Measurements from ENCODE around the gene SNCG. TPM values are rescaled to one million over a fixed set of nuclear protein-coding genes. Genes with fewer than 3 reads are reported as not detected.

Gene SNCG
- total RNA-seq, 1 donor from 2014 or later: 14.6 TPM

DNA sequence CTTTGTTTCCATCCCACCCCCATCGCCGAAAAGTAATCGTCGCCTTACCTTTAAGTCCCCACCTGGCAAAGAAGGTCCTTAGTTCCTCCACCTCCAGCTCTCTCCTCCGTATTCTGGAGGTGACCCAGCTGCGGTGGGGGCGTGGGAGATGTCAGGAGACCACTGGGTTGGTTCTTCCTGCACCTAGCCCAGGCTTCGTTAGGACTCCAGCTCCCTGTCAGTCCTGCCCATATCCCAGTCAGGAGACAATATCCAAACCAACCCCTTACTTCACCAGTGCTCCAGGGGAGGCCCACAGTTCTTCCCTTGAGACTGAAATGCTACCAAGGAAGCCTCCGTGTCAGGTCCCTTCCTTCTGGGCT, 10.6 kb downstream of the SNCG start:
- no peak for DNase-seq (ENCODE audit: low spot score, unreplicated experiment)
- H3K4me1 Mint-ChIP-seq (ENCODE audit: low read depth): peaks cover 22% of the 10 kb centered on the region
- H3K27me3 Mint-ChIP-seq: peaks cover 27% of the 10 kb centered on the region
- TF ChIP-seq, protein P1, sequence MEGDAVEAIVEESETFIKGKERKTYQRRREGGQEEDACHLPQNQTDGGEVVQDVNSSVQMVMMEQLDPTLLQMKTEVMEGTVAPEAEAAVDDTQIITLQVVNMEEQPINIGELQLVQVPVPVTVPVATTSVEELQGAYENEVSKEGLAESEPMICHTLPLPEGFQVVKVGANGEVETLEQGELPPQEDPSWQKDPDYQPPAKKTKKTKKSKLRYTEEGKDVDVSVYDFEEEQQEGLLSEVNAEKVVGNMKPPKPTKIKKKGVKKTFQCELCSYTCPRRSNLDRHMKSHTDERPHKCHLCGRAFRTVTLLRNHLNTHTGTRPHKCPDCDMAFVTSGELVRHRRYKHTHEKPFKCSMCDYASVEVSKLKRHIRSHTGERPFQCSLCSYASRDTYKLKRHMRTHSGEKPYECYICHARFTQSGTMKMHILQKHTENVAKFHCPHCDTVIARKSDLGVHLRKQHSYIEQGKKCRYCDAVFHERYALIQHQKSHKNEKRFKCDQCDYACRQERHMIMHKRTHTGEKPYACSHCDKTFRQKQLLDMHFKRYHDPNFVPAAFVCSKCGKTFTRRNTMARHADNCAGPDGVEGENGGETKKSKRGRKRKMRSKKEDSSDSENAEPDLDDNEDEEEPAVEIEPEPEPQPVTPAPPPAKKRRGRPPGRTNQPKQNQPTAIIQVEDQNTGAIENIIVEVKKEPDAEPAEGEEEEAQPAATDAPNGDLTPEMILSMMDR (IDR thresholded peaks at IDR 0.05; ENCODE audit: unreplicated experiment): no peak
- H3K27ac Mint-ChIP-seq: no peak overlapping the region
- H3K4me3 Mint-ChIP-seq (ENCODE audit: low read depth): no peak overlapping the region
- no peaks in the 10 kb centered on the region for H3K36me3 Mint-ChIP-seq (ENCODE audit: insufficient read depth)
- H3K9me3 Mint-ChIP-seq (ENCODE audit: low read depth): no peaks in the 10 kb centered on the region

DNA sequence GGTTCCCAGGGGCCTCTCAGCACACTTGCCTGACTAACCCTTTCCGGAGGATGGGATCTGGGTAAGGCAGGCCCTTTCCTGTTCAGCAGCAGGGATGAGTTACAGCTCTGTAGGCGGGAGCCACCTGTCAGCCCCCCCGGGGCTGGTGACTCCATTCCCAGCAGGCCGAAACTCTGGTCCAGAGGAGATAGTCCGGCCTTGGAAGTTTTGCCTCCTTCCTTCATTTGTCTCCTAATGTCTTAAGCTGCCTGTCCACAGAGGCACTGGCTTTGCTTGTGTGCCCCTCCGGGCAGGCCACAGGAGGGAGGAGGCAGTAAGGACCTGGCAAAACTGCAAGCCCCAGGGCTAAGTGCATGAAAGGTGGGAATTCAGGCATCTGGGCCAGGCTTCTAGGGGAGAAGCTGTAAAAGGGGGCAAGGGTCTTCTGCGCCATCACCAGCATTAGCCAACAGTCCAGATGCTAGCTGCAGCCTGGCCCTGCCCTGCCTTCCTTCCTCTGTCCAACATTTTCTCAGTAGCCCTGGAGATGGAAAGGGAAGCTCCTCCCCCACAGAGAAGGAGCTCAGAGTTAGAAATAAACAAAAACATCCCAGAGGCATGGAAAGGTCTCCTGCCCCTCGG, 11.1 kb downstream of the SNCG start:
- Mint-ChIP-seq H3K4me3 (ENCODE audit: low read depth) (no peak overlapping the region), H3K4me1 (ENCODE audit: low read depth) (peaks cover 27% of the 10 kb centered on the region), H3K27ac (no peak overlapping the region), H3K9me3 (ENCODE audit: low read depth) (no peaks in the 10 kb centered on the region), H3K27me3 (peaks cover 33% of the 10 kb centered on the region), H3K36me3 (ENCODE audit: insufficient read depth) (no peaks in the 10 kb centered on the region)
- DNase-seq (ENCODE audit: low spot score, unreplicated experiment): no peak
- TF ChIP-seq, protein P1 (IDR thresholded peaks at IDR 0.05; ENCODE audit: unreplicated experiment): no peak

DNA sequence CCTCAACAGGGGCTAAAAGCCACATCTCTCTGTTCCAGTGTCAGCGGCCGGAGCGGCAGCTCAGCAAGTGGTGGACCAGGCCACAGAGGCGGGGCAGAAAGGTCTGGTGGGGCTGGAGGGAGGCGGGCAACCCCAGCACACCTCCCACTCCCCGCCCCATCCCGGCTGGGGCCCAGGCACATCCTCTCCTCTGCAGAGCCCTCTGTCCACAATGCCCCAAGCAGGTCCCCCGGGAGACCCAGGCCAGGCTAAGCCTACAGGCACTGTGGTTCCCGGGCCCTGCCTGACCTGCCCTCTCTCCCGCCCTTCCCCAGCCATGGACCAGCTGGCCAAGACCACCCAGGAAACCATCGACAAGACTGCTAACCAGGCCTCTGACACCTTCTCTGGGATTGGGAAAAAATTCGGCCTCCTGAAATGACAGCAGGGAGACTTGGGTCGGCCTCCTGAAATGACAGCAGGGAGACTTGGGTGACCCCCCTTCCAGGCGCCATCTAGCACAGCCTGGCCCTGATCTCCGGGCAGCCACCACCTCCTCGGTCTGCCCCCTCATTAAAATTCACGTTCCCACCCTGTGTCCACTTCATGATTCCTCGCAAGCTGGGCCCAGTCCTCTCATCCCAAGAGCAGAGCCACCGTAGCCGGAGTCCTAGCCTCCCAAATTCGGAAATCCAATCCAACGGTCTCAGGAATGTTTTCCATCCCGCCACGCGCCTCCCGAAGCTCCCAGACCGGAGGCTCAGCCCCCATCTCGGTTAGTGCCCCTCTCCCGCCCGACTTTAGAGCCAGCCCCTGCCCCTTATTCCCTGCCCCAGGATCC, 12.0 kb downstream of the SNCG start:
- no peaks in the 10 kb centered on the region for H3K9me3 Mint-ChIP-seq (ENCODE audit: low read depth)
- H3K4me1 Mint-ChIP-seq (ENCODE audit: low read depth): peaks cover 29% of the 10 kb centered on the region
- peak overlapping the region; percentile 74 for H3K4me3 Mint-ChIP-seq (ENCODE audit: low read depth)
- peaks cover 34% of the 10 kb centered on the region for H3K27me3 Mint-ChIP-seq
- DNase-seq (ENCODE audit: low spot score, unreplicated experiment): no peak
- TF ChIP-seq, protein P1 (IDR thresholded peaks at IDR 0.05; ENCODE audit: unreplicated experiment): no peak
- H3K27ac Mint-ChIP-seq: peak overlapping the region; percentile 89
- no peaks in the 10 kb centered on the region for H3K36me3 Mint-ChIP-seq (ENCODE audit: insufficient read depth)

DNA sequence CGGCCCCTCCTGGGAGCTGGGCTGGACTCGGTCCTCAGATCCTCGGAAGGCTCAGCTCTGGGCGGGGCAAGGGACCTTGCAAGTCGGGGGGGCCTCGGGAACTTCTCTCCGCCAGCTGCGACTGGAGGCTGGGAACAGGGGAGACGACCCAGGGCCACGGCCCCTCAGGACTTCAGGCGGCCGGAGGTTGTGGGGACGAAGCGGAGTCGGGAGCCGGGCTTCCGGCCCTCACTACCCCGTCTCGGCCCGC, 12.5 kb downstream of the SNCG start:
- Mint-ChIP-seq H3K9me3 (ENCODE audit: low read depth) (no peaks in the 10 kb centered on the region), H3K4me1 (ENCODE audit: low read depth) (peaks cover 25% of the 10 kb centered on the region), H3K4me3 (ENCODE audit: low read depth) (peak overlapping the region; percentile 74), H3K27ac (no peak overlapping the region), H3K36me3 (ENCODE audit: insufficient read depth) (no peaks in the 10 kb centered on the region), H3K27me3 (peaks cover 34% of the 10 kb centered on the region)
- DNase-seq (ENCODE audit: low spot score, unreplicated experiment): no peak
- TF ChIP-seq, protein P1 (IDR thresholded peaks at IDR 0.05; ENCODE audit: unreplicated experiment): no peak

DNA sequence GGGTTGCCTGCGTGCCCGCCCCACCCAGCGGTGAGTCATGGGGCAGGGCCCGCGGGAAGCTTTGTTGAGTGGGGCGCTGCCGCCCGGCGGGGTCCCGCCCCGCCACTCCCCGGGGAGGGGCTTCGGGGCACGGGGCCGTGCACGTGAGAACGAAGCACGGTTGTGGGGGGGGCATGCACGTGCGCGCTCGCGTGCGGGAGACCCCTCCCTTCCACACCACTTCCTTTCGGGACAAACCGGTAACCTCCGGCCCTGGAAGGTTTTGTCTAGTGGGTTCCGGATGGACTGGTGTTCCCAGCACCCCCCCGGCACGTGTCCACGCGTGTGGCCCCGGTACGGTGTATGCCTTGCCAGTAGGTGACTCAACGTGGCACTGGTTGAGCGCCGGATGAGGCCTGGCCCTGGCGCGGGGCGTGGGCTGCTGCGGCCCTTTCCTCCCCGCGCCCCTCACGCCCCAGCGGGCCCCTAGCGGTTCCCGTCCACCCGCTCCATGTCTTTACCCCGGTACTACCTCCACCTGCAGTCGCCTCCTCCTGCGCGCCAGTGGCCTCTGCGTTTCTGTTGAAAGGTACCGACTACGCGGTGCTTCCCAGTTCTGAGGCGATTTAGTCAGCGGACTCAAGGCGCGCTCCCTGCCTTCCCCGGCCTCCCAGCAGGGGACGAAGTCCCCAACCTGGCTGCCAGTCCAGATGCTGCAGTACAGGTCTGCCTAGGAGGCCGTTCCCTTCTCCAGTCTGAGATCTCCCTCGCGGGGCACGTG, 13.0 kb downstream of the SNCG start:
- H3K9me3 Mint-ChIP-seq (ENCODE audit: low read depth): no peaks in the 10 kb centered on the region
- H3K36me3 Mint-ChIP-seq (ENCODE audit: insufficient read depth): no peaks in the 10 kb centered on the region
- TF ChIP-seq, protein P1 (IDR thresholded peaks at IDR 0.05; ENCODE audit: unreplicated experiment): peak; percentile 36
- H3K27ac Mint-ChIP-seq: peak overlapping the region; percentile 98
- peak overlapping the region; percentile 86 for H3K4me3 Mint-ChIP-seq (ENCODE audit: low read depth)
- H3K4me1 Mint-ChIP-seq (ENCODE audit: low read depth): peaks cover 23% of the 10 kb centered on the region
- peaks cover 34% of the 10 kb centered on the region for H3K27me3 Mint-ChIP-seq
- peak; percentile 61 for DNase-seq (ENCODE audit: low spot score, unreplicated experiment)

Data from progenitor cell of endocrine pancreas (in vitro differentiated cells).